Measurements from ENCODE around the gene GLIS2.
"Not testable (repeated sequence)": the region's sequence is repeated elsewhere in the genome, so short reads cannot be mapped to it uniquely, and the experiment has no call there.

Gene GLIS2

DNA sequence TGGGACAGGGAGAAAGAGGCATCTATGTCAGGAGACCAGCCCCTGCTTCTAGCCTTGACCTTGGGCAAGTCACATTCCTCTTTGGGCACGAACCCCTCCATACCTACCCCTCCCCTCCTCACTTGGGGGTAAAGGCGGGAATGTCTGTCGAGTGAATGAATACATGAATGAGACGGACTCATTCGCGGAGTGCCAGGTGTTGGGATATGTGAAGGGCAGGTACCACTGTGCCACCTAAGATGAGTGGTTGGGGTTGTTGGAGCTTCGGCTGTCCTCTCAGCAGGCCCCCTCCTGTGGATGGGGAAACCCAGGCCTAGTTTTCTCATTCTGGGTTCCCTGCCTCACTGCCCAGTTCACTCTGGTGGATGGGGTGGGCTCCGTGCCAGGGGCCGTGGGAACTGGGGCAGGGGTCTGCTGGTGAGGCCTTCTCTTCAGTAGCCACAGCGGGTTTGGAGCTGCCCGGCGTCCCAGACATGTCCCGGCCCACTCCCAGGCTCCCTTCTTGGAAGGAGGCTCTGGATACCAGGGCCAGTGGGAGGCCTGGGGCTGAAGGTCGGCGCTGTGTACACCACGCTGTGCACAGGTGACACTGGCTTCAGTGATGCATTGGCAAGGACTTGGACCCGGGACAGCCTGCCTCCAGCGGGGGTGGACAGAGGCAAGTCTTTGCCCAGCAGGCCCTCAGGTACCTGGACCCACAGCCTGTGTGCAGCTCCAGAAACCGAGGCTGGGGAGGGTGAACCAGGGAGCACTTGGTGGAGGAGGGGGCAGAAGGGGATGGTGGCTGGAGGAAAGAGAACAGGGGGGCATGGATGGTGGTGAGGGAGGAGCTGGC is 5.6 kb downstream of the GLIS2 start:
- peak; percentile 32 for DNase-seq

DNA sequence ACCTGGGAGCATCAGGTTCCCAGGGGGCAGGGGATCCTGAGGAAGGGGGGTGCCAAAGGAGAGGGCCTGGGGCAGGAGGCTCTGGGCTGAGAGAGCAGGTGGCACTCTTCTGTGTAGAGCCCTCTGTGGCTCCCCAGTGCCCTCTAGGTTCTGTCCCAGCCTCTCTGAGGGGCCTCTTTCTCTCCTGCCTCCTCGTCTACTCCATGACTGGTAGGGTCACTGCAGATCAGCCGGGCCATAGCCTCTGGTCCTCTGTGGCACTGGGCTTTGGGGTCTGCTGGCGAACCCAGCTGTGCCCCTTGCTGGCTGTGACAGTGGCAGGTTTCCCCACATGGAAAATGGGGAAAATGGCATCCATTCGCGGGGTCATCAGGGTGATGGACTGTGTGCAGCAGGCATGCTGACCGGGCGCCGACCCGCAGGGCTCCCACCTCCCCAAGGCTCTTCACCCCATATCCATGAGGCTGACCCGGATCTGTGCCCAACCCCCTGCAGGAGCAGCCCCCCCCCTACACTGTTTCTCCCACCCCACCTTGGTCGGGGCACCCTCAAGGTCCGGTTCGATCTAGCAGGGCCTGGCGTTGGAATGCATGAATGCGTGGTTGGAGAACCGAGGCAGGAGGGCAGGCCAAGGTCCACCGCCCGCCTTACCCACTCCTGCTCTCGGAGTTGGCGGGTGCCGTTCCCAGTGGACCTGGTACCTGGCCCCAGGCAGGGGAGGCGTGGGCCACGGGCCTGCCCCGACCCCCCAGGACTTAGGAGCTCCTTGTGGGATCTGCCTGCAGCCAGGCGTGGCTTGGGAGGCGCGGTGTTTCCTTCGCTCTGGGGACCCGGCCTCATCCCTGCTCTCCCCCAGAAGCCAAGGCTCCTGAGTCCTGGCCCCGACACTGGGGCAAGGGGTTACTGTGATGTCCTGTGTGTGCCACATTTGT is 6.5 kb downstream of the GLIS2 start:
- no peak for DNase-seq

DNA sequence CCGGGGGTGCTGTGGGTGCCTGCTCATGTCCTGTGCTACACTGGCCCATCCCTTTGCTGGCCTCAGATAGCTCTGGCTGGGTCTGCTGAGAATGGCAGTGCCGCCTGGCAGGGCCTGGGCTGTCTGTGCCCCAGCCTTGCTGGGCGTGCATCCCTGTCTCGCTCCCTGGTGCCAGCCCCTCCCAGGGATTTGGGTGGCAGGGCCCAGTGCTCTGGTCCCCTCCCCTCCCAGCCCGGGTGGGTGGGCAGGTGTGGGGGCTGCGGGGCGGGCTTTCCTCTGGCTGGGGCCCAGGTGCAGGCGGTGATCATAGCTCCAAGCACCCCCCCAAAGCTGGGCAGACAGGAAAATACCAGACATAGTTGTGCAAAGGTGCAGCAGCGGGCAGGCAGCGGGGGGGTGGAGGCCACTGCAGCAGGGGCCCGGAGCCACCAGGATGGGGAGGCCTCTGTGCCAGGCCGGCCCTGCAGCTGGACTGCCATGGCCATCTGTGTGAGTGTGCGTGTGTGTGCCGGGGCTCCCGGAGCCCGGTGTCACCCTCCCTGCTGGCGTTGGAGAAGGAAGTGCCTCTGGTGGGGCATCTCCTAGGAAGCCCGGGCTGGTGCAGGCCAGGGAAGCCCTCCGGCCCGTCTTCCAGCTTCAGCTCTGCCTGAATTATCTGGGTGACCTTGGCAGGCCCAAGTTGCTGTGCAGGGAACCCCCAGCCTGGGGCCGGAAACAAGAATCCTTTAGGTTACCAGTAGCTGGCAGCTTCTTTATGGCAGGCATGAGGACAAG is 7.4 kb downstream of the GLIS2 start:
- DNase-seq, result peak; percentile 42

DNA sequence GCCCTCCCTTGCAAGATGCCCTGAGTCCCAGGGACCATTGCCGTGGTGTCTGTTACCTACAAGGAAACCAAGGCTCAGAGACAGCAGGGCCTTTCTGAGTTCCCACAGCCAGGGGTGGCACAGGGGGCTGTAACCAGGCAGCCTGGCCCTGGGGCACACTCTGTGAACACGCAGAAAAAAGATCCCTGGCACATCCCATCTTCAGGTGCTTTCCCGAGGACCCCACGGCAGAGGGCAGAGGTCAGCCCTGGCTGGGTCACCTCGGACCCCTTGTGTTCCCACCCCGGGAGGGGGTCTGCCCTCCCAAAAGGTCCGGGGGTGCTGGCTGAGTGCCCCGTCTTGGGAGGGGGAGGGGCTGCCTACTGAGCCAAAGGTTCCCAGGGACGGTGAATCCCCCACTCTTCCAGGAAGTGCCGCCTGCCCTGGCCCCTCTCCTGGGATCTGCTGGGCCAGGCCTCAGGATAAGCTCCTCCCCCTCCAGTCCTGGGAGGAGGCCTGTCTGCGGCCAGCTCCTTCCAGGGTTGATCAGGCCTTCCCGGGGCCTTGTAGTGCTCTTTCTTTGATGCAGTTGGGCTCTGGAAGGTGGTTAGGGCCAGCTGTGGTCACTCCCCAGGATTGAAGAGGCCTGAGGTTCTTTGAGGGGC is 8.1 kb downstream of the GLIS2 start:
- DNase-seq, result peak; percentile 79

DNA sequence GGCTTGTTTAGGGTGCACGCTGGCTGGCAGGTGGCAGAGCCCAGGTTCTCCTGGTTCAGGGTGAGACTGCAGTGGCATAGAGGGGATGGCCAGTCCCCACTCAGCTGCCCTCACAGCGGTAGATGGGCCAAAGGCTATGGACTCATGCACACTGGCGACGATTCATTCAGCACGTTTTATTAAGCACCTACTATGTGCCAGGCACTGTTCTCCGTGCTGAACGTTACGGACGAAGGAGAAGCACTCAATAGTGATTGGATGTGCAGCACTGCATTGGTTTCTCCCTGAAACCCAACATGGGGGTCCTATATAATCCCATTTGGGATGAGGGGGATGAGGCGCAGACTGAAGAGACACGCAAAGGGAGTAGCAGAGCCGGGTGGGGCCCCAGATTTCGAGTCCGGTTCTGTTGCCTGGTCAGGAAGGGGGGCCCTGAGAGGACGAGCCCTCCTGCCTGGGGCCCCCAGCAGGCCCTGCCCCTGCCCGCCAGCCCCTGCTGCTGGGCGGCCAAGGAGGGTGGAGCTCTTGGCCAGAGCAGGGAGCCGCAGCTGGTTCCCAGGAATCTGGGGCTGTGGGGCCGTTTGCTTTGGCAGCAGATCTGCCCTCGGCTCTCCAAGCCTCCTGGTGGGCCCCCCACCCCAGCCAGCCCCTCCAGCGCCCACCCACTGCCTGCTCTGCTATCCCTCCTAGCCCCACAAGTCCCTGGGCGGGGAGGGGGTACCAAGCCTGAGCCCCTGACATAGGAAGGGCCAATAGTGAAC is 8.8 kb downstream of the GLIS2 start:
- peak; percentile 78 for DNase-seq

DNA sequence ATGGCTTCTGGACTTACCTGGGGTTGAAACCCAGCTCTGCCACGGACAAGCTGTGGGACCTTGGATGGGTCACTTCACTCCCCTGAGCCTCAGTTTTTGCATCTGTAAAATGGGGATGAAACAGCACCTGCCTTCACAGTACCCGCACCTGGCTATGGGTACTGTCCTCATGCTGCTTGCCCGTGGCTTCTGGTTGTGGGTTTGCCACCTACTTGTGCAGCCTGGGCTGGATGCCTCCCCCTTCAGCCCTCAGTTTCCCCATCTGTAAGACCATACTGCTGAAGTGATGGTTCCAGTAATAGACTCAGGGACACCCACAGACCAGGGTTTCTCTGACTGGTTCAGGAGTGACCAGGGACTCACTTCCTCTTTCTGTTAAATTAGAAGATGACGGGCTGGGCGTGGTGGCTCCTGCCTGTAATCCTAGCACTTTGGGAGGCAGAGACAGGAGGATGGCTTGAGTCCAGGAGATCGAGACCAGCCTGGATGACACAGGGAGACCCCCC is 9.4 kb downstream of the GLIS2 start:
- no peak for DNase-seq

DNA sequence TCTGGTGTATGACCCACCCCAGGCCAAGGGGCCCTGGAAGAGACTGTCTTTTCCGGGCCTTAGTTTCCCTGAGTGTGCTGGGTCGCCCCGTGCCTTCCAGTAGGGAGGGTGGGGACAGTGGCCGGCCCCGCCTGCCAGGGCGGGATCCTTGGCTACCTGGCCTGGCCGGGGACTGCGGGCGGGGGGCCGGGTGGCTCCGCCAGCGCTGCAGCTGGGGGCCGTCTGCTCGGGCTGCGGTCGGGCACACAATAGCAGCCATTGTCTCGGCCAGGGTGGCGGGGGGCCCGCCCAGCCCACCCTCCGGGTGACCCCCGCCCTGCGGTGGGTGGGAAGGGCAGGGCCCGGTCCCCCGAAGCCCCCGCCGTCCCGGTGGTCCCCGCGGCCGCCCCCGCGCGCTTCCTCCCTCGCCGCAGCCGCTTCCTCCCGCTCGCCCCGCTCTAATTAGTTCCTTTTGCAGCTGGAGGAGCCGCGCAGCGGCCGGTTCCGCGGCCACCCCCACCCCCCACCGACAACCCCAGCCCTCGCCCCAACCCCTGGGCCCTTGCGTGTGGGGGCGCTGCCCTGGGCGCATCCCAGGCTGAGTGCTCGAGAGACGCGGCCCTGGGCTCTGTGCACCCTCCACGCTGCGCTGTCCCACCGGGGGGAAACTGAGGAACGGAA is 11.6 kb downstream of the GLIS2 start:
- DNase-seq, result peak; percentile 46

DNA sequence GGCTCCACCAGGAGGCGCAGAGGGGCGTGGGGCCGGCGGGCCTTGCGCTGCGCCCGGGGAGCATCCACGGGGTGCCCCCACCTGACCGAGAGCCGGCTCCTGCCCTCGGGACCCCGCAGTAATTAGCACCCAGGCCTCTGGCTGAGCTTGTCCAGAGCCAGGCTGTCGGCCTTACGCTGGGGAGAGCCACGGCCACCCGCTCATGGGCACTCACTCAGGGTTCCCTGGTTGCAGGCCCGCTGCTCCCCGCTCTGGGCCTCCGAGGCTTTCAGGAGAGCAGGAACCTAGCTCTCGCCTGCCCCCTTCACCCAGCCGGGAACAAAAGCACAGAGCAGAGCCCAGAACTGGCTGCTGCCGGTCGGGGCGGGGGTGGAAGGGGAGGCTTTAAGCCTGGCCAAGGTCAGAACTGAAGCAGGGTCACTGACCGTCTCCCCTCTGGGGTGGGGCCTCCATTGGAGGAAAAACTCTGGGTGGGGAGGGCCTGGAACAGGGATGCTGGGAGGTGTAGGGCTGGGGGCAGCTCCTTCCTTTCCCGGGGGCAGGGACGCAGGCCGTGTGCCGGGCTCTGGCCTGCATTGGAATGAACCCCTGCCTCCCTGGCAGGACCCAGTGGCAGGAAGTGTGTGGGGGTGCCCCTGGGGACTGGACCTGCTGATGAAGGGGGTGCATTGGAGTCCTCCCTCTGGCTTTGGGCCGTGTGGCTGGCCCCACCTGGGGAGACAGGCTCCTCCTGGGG is 12.3 kb downstream of the GLIS2 start:
- DNase-seq, result peak; percentile 89

DNA sequence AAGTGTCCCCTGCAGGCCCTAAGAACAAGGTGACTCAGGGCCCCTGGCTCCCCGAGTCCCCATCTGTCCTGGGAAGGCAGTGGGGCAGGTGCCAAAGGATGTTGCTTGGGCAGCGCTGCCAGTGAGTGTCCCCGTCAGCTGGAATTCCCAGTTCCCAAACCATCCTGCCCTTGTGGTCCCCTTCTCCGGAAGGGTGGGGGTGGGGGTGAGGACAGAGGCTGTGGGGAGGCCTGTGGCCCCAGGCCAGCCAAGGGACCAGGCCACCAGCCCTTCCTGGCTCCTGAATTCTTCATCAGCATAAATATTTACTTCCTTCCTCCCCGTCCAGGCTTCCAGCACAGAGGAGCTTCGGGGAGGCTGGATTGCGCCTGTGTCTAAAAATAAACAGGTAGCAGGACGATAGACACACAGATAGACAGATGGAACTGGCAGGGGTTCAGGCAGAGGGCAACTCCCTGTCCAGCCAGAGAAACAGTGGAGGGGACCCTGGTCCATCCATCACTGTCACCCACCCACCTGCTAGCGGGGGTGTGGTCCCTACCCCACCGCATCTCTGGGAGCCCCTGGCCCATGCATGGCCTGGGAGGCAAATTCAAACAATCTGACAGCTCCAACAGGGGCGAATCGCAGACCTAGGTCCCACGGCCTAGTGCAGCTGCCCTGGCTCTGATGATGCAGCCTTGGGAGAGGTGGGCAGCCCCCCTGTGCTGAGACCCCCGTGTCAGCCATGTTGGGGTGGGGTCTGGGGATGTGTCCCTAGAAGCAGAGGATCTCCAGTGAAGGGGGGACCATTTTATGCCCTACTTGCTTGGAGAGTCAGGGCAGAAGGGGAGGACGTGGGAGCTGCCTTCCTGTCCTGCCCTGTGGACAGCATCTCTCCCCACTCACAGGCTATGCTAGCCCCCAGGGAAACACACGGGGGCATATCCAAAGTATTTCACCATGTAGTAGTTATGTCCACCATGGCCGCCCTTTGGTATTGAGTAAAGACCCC is 13.2 kb downstream of the GLIS2 start:
- DNase-seq, result no peak

DNA sequence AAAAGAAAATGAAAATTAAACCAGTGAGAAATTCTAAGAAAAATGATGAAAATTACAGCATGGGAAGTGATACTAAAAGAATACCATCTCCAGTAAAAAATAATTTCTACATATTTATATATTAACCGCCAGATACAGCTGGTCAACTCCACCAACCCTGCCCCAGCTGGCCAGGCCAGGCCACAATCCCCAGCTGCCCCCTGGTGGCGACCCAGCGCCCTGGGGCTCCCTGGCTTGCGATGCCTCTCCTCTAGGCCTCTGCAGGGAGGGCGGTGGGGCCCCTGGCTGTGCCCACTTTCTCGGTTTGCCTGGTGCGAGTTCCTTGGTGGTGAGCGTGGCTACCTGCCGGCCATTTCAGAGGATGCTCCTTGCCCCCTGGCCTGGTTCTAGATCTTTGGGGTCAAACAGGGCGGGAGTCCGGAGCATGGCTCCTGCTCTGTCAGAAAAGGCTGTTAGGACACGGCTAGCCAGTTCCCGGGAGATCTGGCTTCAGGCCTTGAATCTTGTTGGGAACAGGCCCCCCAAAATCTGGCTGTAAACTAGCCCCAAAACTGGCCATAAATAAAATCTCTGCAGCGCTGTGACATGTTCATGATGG is 14.5 kb downstream of the GLIS2 start:
- peak; percentile 84 for DNase-seq

DNA sequence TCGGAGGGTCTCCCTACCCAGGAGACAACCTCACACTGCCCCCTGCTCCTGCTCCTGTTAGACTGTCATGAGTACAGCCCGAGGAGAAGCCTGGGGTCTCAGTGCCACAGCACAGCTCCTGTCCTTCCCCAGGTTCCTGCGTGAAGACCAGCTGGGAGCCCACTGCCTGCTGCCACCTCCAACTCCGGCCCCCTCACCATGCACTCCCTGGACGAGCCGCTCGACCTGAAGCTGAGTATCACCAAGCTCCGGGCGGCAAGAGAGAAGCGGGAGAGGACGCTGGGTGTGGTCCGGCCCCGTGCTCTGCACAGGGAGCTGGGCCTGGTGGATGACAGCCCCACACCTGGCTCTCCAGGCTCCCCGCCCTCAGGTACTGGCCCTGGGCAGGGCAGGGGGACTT is 16.2 kb downstream of the GLIS2 start:
- no peak for DNase-seq

DNA sequence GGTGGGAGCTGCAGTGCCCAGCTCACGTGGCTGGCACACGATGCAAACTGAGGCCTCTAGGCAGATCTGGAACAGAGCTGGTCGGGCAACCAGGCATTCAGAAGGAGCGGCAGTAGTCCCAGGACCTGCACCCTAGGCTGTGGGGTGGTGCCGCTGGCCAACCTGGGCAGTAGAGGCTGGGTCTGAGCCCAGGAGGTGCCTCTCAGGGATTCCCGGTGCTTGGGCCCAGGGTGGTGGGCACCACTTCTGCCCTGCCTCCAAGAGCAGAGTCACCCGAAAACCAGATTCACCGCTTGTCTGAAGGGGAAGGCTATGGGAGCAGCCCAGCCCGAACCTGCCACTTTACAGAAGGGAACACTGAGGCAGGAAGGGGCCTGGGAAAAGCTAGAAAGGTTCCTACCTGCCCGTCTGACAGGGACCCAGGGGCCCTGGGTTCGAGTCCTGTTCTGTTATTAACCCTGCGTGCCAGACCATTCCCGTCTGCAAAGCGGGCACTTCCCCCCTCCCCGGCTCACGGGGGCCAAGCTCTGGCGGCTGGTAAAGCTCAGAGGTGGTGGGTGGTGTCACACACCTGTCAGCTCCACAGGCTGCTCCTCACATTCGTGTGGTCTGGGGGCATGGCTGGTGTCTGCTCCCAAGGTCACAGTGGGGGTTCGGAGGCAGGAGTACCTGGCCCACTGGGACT is 16.9 kb downstream of the GLIS2 start:
- no peak for DNase-seq

DNA sequence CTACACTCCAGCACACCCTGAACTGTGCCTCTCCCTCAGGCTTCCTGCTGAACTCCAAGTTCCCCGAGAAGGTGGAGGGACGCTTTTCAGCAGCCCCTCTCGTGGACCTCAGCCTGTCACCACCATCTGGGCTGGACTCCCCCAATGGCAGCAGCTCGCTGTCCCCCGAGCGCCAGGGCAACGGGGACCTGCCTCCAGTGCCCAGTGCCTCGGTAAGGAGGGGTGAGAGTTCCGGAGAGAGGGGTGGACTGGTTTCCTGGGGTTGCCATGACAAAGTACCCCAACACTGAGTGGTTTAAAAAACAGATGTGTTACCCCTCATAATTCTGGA is 17.4 kb downstream of the GLIS2 start:
- no peak for DNase-seq

DNA sequence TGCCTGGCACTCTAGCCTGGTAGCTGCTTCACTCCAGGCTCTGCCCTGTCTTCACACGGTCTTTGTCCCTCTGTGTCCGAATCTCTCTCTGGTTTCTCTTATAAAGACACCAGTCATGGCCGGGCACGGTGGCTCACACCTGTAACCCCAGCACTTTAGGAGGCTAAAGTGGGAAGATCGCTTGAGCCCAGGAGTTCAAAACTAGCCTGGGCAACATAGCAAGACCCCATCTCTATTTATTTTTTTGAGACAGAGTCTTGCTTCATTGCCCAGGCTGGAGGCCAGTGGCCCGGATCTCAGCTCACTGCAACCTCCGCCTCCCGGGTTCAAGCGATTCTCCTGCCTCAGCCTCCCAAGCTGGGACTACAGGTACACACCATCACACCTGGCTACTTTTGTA is 17.8 kb downstream of the GLIS2 start:
- not testable (repeated sequence) for DNase-seq

DNA sequence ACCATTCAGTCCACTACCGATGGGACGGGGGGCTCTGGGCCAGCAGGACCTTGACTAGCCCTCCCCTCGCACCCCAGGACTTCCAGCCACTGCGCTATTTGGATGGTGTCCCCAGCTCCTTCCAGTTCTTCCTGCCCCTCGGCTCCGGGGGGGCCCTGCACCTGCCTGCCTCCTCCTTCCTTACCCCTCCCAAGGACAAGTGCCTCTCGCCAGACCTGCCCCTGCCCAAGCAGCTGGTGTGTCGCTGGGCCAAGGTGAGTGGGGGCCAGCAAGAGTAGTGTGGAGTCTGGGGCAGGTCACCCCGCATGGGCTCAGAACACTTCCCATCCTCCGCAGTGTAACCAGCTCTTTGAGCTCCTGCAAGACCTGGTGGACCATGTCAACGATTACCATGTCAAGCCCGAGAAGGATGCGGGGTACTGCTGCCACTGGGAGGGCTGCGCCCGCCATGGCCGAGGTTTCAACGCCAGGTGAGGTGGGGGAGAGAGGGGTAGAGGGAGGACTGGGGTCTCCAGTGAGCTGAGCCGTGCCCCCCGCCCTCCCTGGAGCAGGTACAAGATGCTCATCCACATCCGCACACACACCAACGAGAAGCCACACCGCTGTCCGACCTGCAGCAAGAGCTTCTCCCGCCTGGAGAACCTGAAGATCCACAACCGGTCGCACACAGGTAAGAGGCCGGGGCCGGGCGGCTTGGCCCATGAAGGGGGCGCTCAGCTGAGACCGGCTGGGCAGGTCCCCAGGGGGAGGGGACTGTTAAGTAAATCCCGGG is 19.0 kb downstream of the GLIS2 start:
- DNase-seq, result no peak

DNA sequence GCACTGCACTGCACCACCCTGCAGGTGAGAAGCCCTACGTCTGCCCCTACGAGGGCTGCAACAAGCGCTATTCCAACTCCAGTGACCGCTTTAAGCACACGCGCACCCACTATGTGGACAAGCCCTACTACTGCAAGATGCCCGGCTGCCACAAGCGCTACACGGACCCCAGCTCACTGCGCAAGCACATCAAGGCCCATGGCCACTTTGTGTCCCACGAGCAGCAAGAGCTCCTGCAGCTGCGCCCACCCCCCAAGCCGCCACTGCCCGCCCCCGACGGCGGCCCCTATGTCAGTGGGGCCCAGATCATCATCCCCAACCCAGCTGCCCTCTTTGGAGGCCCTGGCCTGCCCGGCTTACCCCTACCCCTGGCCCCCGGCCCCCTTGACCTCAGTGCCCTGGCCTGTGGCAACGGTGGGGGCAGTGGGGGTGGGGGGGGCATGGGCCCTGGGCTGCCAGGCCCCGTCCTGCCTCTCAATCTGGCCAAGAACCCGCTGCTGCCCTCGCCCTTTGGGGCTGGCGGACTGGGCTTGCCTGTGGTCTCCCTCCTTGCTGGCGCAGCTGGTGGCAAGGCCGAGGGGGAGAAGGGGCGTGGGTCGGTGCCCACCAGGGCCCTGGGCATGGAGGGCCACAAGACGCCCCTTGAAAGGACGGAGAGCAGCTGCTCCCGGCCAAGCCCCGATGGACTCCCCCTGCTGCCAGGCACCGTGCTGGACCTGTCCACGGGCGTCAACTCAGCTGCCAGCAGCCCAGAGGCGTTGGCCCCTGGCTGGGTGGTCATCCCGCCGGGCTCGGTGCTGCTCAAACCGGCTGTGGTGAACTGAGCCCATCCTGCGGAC is 21.1 kb downstream of the GLIS2 start:
- no peak for DNase-seq
